B cell (primary cell): Measurements from ENCODE around the gene ERI3.

Experiments used
- CTCF ChIP-seq: fragments of 200-600 bp; IDR thresholded peaks from one replicate; pipeline ENCODE4 v1.8.0; 2022; ENCODE audit warnings: antibody characterized with exemption, mild to moderate bottlenecking
- EZH2 ChIP-seq: IDR thresholded peaks from 2 replicates; pipeline ENCODE4 v1.6.1; 2012; ENCODE audit warnings: borderline replicate concordance, low read depth, mild to moderate bottlenecking, moderate library complexity, low read length; ENCODE audit not compliant: insufficient read depth, poor library complexity, severe bottlenecking

DNA sequence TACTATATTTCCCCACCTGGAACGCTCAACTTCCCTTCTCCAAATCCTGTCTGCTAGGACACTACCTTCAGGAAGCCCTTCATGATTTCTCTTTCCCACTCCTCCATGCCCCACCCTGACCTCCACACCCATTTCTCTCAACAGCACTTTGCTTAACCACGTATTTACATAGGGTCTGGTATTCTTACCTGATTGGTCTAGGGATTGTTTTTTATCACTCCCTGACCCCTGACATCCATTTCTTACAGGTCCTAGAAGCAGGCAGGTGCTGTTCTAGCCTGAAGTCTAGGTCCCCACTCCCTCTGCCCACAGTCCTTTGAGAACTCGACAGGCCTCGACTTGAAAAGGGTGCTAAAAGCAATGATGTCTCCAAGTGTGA is 94.3 kb downstream of the ERI3 start:
- TF ChIP-seq CTCF = no peak
- no peak for TF ChIP-seq EZH2
